ENCODE data around the gene GEMIN4.
"Not testable (repeated sequence)": the region's sequence is repeated elsewhere in the genome, so short reads cannot be mapped to it uniquely, and the experiment has no call there.

Gene GEMIN4

GRCh38 chr17:698096-698495, 54.0 kb downstream of the GEMIN4 start:
- not testable (repeated sequence) for DNase-seq

GRCh38 chr17:697682-698081, 54.4 kb downstream of the GEMIN4 start:
- no peak for DNase-seq

- no peak for DNase-seq
Measured at GRCh38 chr17:696369-696768, 55.7 kb downstream of the GEMIN4 start.
